Measurements from ENCODE around the gene RTL10.

RTL10 gene

DNA sequence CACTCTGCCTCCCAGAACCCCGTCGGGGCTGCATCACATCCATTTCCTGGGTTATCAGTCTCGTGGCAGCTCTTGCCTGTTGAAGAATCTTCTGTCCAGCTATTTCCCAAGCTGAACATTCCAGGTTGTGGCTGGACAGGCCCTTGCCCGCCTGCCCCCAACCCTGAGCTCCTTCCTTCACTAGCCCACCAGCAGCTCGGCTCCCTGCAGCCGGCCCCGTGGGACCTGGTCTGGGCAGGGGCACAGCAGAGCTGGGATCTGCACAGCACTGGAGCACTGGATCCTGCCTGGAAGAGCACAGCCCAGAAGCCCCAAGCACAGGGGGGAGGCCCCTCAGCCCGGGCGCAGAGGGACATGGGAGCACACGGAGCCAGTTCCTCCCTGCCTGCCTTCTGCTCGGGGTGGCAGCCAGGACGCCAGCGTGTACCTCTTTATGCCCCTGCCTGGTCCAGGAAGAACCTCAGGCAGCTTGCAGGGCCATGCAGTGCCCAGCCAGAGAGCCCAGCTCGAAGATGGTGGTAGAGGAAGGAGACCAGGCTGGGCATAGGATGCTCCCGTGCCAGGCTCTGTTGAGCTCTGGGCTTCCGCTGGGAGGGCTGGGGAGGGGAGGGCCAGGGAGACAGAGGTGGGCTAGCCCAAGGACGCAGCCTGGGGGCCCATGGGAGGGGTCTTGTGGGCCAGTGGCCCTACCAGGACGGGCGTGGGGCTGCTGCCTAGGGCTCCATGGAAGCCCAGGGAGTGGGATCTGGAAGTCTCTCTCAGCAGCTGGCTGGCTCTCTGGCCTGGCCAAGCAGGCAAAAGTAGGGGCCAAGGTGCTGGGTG, 16.6 kb upstream of the RTL10 start:
- TF ChIP-seq, protein P1, sequence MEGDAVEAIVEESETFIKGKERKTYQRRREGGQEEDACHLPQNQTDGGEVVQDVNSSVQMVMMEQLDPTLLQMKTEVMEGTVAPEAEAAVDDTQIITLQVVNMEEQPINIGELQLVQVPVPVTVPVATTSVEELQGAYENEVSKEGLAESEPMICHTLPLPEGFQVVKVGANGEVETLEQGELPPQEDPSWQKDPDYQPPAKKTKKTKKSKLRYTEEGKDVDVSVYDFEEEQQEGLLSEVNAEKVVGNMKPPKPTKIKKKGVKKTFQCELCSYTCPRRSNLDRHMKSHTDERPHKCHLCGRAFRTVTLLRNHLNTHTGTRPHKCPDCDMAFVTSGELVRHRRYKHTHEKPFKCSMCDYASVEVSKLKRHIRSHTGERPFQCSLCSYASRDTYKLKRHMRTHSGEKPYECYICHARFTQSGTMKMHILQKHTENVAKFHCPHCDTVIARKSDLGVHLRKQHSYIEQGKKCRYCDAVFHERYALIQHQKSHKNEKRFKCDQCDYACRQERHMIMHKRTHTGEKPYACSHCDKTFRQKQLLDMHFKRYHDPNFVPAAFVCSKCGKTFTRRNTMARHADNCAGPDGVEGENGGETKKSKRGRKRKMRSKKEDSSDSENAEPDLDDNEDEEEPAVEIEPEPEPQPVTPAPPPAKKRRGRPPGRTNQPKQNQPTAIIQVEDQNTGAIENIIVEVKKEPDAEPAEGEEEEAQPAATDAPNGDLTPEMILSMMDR (IDR thresholded peaks at IDR 0.05; ENCODE audit: low read depth, low read length, missing control alignments), result no peak

DNA sequence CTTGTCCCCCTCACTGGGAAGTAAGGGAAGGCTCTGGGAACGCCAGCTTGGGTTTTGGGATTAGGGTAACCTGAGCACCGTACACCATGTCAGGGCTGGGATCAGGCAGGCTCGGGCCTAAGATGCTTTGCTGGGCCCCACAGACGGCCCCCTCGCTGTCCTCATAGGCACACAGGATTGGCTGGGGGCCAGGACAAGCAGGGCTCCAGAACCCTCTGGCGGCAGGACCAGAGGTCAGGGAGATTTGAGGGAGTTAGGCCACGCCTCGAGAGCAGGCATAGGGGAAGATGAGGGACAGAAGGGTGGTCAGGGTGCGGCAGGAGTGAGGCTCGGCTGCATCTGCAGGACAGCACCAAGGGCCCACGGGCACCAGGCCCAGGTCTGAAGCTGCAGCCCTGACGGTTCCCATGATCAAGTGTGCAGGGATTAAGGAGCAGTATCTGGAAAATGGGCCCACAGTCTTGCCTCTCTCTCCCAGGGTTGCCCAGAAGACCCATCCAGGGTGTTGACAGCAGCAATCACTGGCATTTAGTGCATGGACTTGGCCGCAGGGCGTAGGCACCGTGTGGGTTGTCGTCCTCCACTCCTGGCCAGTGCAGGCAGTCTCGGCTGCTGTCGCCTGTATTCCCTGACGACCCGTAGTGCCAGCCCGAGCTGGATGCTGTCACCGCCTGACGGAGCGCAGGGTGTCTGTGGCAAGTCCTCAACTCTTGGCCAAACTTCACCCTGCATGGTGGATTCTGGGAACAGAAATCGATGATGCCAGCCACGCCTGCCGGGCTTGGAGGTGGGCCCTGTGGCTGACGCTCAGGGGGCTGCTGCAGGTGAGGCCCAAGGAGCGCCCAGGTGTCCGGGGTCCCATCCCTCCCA, 15.7 kb upstream of the RTL10 start:
- DNase-seq (ENCODE audit: low read depth), result no peak
- TF ChIP-seq, protein P1 (IDR thresholded peaks at IDR 0.05; ENCODE audit: low read depth, low read length, missing control alignments), result no peak

More for the DNA sequence above, 16.6 kb upstream of the RTL10 start:
- DNase-seq (ENCODE audit: low read depth), result no peak
- H3K4me3 ChIP-seq (ENCODE audit: low read depth, low read length), result no peak overlapping the region

DNA sequence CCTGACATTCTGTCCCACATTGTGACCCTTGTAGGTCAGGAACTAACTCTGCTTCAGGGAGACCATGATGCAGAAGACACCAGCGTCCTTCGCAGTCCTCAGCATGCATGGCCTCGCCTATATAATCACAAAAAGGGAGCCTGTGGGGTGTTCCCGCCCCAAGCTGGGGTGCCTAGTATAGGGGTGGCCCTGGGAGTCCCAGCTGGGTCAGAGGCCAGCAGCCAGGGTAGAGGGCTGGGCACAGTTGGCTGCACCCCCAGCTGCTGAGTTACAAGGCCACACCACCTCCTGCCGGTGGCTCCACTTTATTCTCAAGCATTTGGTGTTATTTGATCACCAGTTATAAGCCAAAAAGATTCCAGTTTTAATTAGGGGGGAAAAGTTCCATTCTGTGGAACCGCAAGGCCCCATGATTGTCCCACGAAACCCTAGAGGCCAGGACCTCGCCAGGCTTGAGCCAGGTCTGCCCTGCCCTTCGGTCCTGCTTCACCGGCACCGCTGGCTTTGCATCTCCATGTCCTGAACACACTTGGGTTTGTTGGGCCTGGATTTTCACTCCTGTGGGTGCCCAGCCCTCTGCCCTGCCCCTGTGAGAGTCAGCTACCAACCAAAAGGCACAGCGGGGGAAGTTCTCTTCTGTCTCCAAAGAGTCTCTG, 15.0 kb upstream of the RTL10 start:
- H3K4me3 ChIP-seq (ENCODE audit: low read depth, low read length), result no peak overlapping the region
- TF ChIP-seq, protein P1 (IDR thresholded peaks at IDR 0.05; ENCODE audit: low read depth, low read length, missing control alignments), result no peak
- DNase-seq (ENCODE audit: low read depth), result no peak

More for the DNA sequence above, 15.7 kb upstream of the RTL10 start:
- no peak overlapping the region for H3K4me3 ChIP-seq (ENCODE audit: low read depth, low read length)

DNA sequence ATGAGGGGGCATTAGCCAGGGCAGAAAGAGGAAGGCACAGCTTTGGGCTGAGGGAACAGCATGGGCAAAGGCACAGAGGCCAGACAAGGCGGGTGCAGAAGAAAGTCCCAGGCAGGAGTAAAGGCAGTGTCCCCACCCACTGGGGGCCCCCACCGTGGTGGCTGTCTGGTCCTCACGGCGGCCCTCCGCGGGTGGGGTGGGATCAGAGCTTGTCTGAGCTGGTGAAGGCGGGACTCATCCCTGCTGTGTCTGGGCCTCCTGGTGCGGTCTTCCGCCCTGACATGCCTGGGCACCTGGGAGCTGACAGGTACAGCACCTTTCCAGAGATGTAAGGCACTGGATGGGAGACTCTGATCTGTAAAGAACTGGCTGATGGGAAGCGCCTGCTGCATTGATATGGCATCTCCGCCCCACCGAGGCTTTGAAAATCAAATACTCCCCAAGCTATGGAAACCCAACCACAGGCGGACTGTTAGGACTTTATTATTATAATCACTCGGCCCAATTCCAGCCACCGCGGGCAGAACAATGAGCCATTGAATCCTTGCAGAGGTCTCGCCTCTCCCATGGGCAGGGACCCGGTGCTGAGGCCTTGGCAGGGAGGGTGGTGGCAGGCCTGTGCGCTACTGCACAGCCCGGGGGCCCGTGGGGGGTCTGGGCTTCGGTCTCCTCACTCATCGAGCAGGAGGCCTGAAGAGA, 14.2 kb upstream of the RTL10 start:
- TF ChIP-seq, protein P1 (IDR thresholded peaks at IDR 0.05; ENCODE audit: low read depth, low read length, missing control alignments), result no peak
- no peak overlapping the region for H3K4me3 ChIP-seq (ENCODE audit: low read depth, low read length)
- no peak for DNase-seq (ENCODE audit: low read depth)

DNA sequence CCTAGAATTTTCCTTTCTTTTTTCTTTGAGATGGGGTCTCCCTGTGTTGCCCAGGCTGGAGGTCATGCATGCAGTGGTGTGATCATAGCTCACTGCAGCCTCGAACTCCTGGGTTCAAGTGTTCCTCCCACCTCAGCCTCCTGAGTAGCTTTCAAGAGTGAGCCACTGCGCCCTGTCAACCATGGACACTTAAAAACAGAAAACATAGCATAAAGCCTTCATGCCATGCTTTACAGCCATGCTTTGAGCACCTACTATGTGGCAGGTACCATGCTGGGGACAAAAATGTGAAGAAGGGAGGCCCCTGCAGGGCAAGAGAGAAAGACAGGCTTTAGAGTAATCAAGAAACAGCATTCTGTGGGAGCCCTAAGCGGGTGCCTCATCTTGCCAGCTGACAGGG, 13.7 kb upstream of the RTL10 start:
- no peak for DNase-seq (ENCODE audit: low read depth)
- TF ChIP-seq, protein P1 (IDR thresholded peaks at IDR 0.05; ENCODE audit: low read depth, low read length, missing control alignments), result no peak
- no peak overlapping the region for H3K4me3 ChIP-seq (ENCODE audit: low read depth, low read length)

DNA sequence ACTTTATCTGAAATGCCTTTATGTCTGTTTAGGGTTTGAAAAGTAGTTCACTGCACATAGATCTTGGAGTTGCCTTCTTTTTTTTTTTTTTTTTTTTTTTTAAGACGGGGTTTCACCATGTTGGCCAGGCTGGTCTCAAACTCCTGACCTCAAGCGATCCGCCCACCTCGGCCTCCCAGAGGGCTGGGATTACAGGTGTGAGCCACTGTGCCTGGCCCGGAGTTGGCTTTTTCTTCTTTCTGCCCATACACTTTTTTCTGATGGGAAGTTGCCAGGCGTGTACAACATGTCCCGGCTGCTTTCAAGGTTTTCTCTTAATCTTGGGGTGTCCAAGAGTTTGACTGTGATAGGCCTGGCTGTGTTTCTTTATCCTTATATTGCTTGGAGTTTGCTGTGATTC, 12.9 kb upstream of the RTL10 start:
- no peak overlapping the region for H3K4me3 ChIP-seq (ENCODE audit: low read depth, low read length)
- DNase-seq (ENCODE audit: low read depth), result no peak
- TF ChIP-seq, protein P1 (IDR thresholded peaks at IDR 0.05; ENCODE audit: low read depth, low read length, missing control alignments), result no peak
